C4-2B (cell line): ENCODE measurements around the gene SDK2.
"Not testable (repeated sequence)": the region's sequence is repeated elsewhere in the genome, so short reads cannot be mapped to it uniquely, and the experiment has no call there.

ENCODE experiments used
- H3K27ac ChIP-seq: fragments of 450-650 bp; 2 replicates; pipeline ENCODE4 v1.5.1; 2017
- ZFX ChIP-seq: fragments of 450-650 bp; IDR thresholded peaks from 2 replicates; pipeline ENCODE4 v1.6.1; 2017
- TF ChIP-seq, protein P1 (sequence below): fragments of 450-650 bp; conservative IDR thresholded peaks from 2 replicates; pipeline ENCODE4 v1.5.1; 2017; ENCODE audit warnings: mild to moderate bottlenecking

The SDK2 gene

DNA sequence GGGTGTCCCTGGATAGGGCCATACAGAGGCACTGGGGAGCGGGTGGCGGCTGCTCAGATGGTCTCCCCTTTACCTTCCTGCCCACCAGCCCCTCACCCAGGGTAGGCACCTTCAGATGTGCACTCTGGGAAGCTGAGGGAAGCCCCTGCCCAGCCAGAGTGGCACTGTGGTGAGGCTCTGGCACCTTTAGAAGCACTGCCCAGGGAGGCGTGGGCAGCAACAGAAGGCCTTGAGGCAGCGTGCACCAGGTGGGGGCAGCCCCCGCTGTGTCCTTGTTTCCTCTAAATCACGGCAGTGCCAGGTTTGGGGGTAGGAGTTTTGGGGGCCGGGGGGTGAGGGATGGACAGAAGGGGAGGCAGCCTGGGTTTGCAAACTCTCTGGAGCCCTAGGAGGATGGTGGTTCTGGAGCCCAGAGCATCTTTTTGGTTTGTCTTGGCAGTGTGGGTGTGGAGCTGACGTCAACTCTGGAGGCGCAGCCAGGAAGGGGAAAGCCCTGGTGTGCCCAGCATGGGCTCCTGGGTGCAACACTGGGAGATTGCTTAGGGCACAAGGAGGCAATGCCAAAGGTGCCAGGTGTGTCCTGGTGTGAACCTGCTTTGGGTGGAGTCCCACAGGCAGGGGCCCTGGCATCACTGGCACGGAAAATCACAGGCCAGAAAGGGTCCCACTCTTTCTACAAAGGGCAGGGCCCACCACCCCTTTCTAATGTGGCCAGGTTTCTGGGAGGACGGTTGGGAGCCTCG lies 309.3 kb downstream of the SDK2 start:
- H3K27ac ChIP-seq: no peak overlapping the region
- TF ChIP-seq, protein P1, sequence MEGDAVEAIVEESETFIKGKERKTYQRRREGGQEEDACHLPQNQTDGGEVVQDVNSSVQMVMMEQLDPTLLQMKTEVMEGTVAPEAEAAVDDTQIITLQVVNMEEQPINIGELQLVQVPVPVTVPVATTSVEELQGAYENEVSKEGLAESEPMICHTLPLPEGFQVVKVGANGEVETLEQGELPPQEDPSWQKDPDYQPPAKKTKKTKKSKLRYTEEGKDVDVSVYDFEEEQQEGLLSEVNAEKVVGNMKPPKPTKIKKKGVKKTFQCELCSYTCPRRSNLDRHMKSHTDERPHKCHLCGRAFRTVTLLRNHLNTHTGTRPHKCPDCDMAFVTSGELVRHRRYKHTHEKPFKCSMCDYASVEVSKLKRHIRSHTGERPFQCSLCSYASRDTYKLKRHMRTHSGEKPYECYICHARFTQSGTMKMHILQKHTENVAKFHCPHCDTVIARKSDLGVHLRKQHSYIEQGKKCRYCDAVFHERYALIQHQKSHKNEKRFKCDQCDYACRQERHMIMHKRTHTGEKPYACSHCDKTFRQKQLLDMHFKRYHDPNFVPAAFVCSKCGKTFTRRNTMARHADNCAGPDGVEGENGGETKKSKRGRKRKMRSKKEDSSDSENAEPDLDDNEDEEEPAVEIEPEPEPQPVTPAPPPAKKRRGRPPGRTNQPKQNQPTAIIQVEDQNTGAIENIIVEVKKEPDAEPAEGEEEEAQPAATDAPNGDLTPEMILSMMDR: no peak
- no peak for TF ChIP-seq ZFX

DNA sequence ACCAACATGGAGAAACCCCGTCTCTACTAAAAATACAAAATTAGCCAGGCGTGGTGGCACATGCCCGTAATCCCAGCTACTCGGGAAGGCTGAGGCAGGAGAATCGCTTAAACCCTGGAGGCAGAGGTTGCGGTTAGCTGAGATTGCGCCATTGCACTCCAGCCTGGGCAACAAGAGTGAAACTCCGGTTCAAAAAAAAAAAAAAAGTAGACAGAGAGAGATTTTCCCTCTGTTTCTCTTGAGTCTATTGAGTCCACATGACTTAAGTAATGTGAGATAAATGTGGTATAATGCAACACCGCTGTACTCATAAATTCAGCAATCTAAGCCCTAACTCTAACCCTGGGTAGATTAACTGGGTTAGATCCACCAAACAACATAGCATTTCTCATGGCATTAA lies 310.8 kb downstream of the SDK2 start:
- not testable (repeated sequence) for H3K27ac ChIP-seq

DNA sequence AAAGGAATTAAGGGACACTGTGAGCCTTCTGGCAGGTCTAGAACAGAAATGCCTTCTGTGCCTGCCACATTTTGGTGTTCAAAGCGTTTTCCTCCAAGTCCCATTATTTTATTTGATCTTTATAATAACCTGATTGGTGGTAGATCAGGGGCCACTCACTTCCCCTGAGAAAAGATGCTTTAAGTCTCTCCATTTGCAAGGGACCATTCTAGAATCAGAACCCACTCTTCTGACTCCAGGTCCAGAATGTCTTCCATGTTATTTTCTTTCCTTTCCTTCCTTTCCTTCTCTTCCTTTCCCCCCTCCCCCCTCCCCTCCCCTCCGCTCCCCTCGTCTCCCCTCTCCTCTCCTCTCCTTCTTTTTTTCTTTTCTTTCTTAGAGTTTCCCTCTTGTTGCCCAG lies 313.2 kb downstream of the SDK2 start:
- no peak overlapping the region for H3K27ac ChIP-seq
- no peak for TF ChIP-seq ZFX
- TF ChIP-seq, protein P1: no peak

DNA sequence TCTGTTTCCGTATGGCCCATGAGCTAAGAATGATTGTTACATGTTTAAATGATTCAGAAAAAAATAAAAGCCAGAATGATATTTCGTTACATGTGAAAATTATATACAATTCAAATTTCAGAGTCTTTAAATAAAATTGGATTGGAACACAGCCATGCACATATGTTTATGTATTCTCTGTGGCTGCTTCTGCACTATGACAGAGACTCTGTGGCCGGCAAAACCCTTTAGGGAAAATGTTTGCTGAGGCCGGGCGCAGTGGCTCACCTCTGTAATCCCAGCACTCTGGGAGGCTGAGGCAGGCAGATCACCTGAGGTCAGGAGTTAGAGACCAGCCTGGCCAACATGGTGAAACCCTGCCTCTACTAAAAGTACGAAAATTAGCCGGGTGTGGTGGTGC lies 316.6 kb downstream of the SDK2 start:
- no peak overlapping the region for H3K27ac ChIP-seq
- TF ChIP-seq, protein P1: no peak
- no peak for TF ChIP-seq ZFX

DNA sequence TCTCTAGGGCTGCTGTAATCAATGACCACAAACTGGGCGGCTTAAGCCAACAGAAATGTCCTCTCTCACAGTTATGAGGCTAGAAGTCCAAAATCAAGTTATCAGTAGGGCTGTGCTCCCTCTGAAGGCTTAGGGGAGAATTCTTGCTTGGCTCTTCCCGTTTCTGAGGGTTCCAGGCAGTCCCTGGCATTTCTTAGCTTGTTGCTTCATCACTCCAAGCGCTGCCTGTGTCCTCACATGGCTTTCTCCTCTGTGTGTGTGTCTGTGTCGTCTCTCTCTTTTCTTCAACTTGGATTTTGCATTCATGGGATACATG lies 318.8 kb downstream of the SDK2 start:
- H3K27ac ChIP-seq: no peak overlapping the region
- TF ChIP-seq ZFX: no peak
- TF ChIP-seq, protein P1: no peak

DNA sequence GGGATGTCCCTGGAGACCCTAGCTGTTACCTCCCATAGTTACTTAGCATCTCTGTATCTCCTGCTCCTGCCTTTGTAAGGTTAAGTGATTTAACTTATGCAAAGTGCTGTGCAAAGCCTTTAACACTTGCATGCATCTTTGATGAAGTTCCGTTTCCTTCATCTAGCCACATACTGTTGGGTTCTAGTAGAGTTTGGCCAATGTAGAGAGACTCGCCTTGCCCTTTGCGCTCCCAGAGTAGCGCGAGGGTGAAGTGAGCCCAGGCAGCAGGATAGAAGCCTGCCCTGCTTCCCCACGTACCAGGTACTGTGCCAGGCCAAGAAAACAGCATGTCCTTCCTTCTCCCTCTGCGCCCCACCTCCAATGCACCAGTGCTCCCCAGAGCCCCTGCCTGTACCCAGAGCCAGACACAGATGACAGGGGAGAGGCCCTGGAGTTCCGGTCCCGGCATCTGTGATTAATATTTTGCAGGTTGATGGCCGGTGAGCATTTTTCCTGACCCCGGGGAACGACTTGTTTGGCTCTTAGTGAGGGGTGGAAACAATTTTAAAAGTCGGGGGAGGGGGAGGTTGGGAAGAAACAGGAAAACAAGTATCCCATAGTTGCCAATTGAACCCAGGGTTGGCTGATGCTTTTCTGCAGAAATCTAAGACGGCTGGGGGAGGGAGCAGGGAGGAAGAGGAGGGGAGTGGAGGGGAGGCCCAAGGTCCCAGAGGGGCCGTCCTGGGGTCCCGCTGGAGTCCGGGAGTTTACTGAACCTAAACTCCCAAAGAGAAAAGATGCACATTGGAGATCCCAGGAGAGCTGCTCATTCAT lies 319.3 kb downstream of the SDK2 start:
- no peak for TF ChIP-seq ZFX
- TF ChIP-seq, protein P1: no peak
- no peak overlapping the region for H3K27ac ChIP-seq

DNA sequence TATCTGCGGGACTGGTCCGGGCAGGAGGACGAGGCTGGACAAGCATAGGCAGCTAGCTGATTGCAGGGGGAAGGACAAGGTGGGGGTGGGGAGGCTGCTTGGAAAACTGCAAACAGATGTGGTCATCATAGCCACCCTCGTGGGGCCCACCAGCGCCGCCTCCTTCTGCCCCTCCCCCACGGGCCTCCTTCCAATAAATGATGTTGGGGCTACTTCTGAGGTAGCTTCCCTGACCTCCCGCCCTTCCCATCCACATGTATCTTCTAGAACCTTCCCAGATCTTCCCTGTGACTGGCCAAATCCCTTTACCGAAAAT lies 320.1 kb downstream of the SDK2 start:
- TF ChIP-seq, protein P1: no peak
- TF ChIP-seq ZFX: no peak
- no peak overlapping the region for H3K27ac ChIP-seq
